Lung (tissue), 12 donors: ENCODE data around the gene NET1. TPM values are rescaled to one million over a fixed set of nuclear protein-coding genes. Genes with fewer than 3 reads are reported as not detected.

ENCODE experiments used
- ATAC-seq: fragments of 200-7000 bp; cut with Tn5 transposase; one replicate; pipeline ENCODE4 v1.9.1; 2020; ENCODE audit warnings: moderate number of reproducible peaks; ENCODE audit not compliant: insufficient read depth, low FRiP score
- DNase-seq, 3 donors: peaks; one replicate each; pipeline ENCODE4 v3.0.0-alpha.2; 2013 to 2017
- H3K27ac ChIP-seq, 2 donors: one replicate each; pipeline ENCODE4 v1.5.1; 2013; ENCODE audit warnings: mild to moderate bottlenecking in 2 of 2, moderate library complexity in 2 of 2, control low read depth in 1 of 2, inconsistent platforms in 1 of 2, low read depth in 1 of 2, low read length in 1 of 2
- H3K27me3 ChIP-seq, 3 donors: one replicate each; pipeline ENCODE4 v1.5.1; 2013; ENCODE audit warnings: low read length in 2 of 3; ENCODE audit not compliant: control insufficient read depth in 3 of 3, insufficient read depth in 3 of 3
- H3K36me3 ChIP-seq, 4 donors: one replicate each; pipeline ENCODE4 v1.5.1; 2013; ENCODE audit warnings: low read length in 4 of 4, mild to moderate bottlenecking in 1 of 4, moderate library complexity in 1 of 4; ENCODE audit not compliant: control insufficient read depth in 4 of 4, insufficient read depth in 4 of 4
- H3K4me1 ChIP-seq, 5 donors: one replicate each; pipeline ENCODE4 v1.5.1; 2013; ENCODE audit warnings: low read length in 5 of 5, mild to moderate bottlenecking in 2 of 5, moderate library complexity in 1 of 5; ENCODE audit not compliant: control insufficient read depth in 5 of 5, insufficient read depth in 5 of 5
- H3K4me3 ChIP-seq: one replicate; pipeline ENCODE4 v1.5.1; 2013; ENCODE audit warnings: mild to moderate bottlenecking, control low read depth, moderate library complexity
- H3K9ac ChIP-seq, 2 donors: one replicate each; pipeline ENCODE4 v1.5.1; 2013; ENCODE audit warnings: low read length in 2 of 2, control low read depth in 1 of 2; ENCODE audit not compliant: insufficient read depth in 1 of 2
- H3K9me3 ChIP-seq, 4 donors: one replicate each; pipeline ENCODE4 v1.5.1; 2013; ENCODE audit warnings: low read length in 3 of 4, mild to moderate bottlenecking in 1 of 4, moderate library complexity in 1 of 4; ENCODE audit not compliant: control insufficient read depth in 4 of 4, insufficient read depth in 3 of 4
- CTCF ChIP-seq: IDR thresholded peaks from 2 replicates; pipeline ENCODE4 v1.5.1; 2012; ENCODE audit warnings: mild to moderate bottlenecking; ENCODE audit errors: control extremely low read depth, extremely low read depth
- WGBS, 2 donors: extraction: QIAGEN DNeasy Blood & Tissue Kit; methylation state at CpG; one replicate each; pipeline ENCODE4 v1.1.7; 2013; 5-methylcytosine and 5-hydroxymethylcytosine counted together
- polyA plus RNA-seq, 2 donors: library from polyadenylated mRNA; stranded (reverse); fragments of 200-250 nt; gene quantifications; one replicate each; pipeline ENCODE4 v1.2.1, GENCODE V29; 2013
- total RNA-seq, 2 donors: library from RNA; depleted of rRNA in 1 of 2; stranded (reverse); fragments of >200 nt in 1 of 2; gene quantifications; one replicate each; pipeline ENCODE4 v1.2.1, GENCODE V29; 2014 to 2021
- donor health status: control.
- donor health status: control.
- donor health status: Bipolar disorder and iron deficiency.
- donor health status: healthy.
- donor health status: DM: yes; HTN: yes; CAD: no.

The NET1 gene
- total and polyA plus RNA-seq, 4 donors, result 17.4 to 98.7 (median 35.9) TPM

DNA sequence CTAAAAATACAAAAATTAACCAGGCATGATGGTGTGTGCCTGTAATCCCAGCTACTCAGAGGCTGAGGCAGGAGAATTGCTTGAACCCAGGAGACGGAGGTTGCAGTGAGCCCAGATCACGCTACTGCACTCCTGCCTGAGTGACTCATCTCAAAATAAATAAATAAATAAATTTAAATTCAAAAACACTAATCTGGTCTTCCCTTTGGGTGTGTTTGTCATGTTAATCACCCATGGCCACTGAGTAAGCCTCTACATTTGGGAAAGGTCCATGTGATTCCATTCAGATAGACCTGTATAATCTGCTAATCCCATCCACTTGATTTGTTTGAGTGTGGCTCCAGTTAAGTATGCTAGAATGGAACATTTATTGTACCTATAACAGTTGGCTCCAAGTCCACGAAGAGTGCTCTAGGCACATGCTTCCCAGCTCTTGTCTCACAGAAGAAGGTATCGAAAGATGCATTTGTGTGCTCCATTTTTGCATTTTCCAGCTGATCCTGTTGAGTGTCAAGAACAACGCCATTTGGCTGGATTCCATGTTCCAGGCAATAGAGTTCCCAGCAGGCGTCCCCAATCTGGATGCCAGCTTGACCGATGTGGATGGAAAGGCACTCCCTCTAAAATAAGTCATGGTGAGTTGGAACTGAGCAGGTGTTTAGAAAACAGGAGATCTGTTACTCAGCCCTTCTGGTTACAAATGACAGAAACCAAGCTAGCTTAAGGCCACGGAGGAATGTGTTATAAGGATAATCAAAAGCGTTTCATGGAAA lies 11.7 kb upstream of the NET1 start:
- H3K27ac ChIP-seq, result no peak overlapping the region
- H3K27me3 ChIP-seq, result no peaks in the 10 kb centered on the region
- H3K4me1 ChIP-seq, result peaks cover 0 to 4% (median 0%) of the 10 kb centered on the region in 5 donors
- H3K9me3 ChIP-seq, result no peaks in the 10 kb centered on the region
- ATAC-seq, result no peak
- no peak for TF ChIP-seq CTCF
- no peak for DNase-seq
- no peak overlapping the region for H3K4me3 ChIP-seq
- H3K9ac ChIP-seq, result no peak overlapping the region
- 91 to 96% methylated on average over 9 of the region's 9 CpGs for WGBS, 2 donors
- H3K36me3 ChIP-seq, result no peaks in the 10 kb centered on the region

- Histone ChIP-seq H3K27me3 (no peaks in the 10 kb centered on the region), H3K27ac (no peak overlapping the region)
- 87 to 97% methylated on average over 3 of the region's 3 CpGs for WGBS, 2 donors
Observed at GRCh38 chr10:5402798-5403197, 9.6 kb upstream of the NET1 start.

GRCh38 chr10:5404208-5405041 lies 7.9 kb upstream of the NET1 start, which contains the start of gene TUBAL3:
Gene TUBAL3 (minus strand): TSS chr10:5404828. CDS start chr10:5404792, 36 bp downstream.
- 68 to 74% methylated on average over 8 of the region's 8 CpGs for WGBS, 2 donors
- H3K9ac ChIP-seq, result no peak within 1 kb of the TSS
- no peak within 1 kb of the TSS for H3K4me3 ChIP-seq
- peaks cover 0 to 4% (median 0%) of the 10 kb centered on the region in 5 donors for H3K4me1 ChIP-seq
- ATAC-seq (no peak), DNase-seq (peak in 1 of 3 donors; percentile 6)
- no peak within 1 kb of the TSS for H3K27ac ChIP-seq
- H3K36me3 ChIP-seq, result no peaks in the 10 kb centered on the region
- H3K9me3 ChIP-seq, result no peaks in the 10 kb centered on the region
- TF ChIP-seq CTCF, result no peak
- no peaks in the 10 kb centered on the region for H3K27me3 ChIP-seq

More at GRCh38 chr10:5402798-5403197, 9.6 kb upstream of the NET1 start:
- ATAC-seq (no peak), DNase-seq (no peak)
- no peaks in the 10 kb centered on the region for H3K36me3 ChIP-seq
- H3K9me3 ChIP-seq, result no peaks in the 10 kb centered on the region
- no peak overlapping the region for H3K9ac ChIP-seq
- no peak for TF ChIP-seq CTCF
- H3K4me3 ChIP-seq, result no peak overlapping the region
- H3K4me1 ChIP-seq, result peaks cover 0 to 4% (median 0%) of the 10 kb centered on the region in 5 donors
